Transverse colon (tissue), 4 donors: ENCODE measurements around the gene RUVBL1.

ENCODE experiments used
- EP300 ChIP-seq: sonication (generic); formaldehyde crosslinking; IDR thresholded peaks from one replicate; pipeline ENCODE4 v1.6.1; 2017; ENCODE audit warnings: antibody characterized with exemption, low read depth
- POLR2A ChIP-seq: fragments of 450-650 bp; IDR thresholded peaks from one replicate; pipeline ENCODE4 v1.6.1; 2016; ENCODE audit warnings: antibody characterized with exemption, mild to moderate bottlenecking, moderate library complexity
- POLR2AphosphoS5 ChIP-seq, 3 donors: sonication (generic); formaldehyde crosslinking; IDR thresholded peaks; one replicate each; pipeline ENCODE4 v1.6.1; 2016; ENCODE audit warnings: antibody characterized with exemption in 3 of 3
- TF ChIP-seq, protein P1 (sequence below), 5 experiments: fragments of 200-600 bp in 3 of 5; fragments of 450-650 bp in 2 of 5; sonication (generic) in 3 of 5; IDR thresholded peaks; 1 replicate in 2 of 5; 2 replicates in 3 of 5; pipeline ENCODE4 v1.5.1; 2016 to 2017; ENCODE audit warnings: antibody characterized with exemption in 5 of 5, inconsistent platforms in 3 of 5, mild to moderate bottlenecking in 2 of 5, moderate library complexity in 1 of 5

DNA sequence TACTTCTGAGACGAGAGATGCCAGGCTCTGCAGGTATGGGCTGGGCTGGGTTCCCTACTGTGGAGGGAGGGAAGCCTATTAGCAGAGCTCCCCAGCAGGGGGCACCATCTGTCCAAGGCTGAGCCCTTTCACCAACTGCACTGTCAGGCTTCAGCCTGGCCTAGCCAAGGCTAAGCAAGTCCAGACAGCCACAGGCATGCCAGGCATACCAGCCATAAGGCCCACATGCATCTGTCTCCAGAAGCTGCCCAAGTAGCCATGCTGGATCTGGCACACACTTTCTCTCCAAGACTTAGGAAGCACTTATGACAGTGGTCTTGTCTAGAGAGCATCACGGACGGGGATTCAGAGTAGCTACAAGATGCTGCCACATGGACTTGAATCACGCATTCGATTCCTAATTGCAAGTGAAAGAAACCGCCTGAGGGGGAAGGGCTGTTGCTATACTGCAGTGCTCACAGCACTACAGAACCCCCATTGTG lies 28.3 kb downstream of the RUVBL1 start:
- TF ChIP-seq EP300 (no peak), POLR2A (no peak), POLR2AphosphoS5 (IDR thresholded peaks at IDR 0.05) (no peak)
- TF ChIP-seq, protein P1, sequence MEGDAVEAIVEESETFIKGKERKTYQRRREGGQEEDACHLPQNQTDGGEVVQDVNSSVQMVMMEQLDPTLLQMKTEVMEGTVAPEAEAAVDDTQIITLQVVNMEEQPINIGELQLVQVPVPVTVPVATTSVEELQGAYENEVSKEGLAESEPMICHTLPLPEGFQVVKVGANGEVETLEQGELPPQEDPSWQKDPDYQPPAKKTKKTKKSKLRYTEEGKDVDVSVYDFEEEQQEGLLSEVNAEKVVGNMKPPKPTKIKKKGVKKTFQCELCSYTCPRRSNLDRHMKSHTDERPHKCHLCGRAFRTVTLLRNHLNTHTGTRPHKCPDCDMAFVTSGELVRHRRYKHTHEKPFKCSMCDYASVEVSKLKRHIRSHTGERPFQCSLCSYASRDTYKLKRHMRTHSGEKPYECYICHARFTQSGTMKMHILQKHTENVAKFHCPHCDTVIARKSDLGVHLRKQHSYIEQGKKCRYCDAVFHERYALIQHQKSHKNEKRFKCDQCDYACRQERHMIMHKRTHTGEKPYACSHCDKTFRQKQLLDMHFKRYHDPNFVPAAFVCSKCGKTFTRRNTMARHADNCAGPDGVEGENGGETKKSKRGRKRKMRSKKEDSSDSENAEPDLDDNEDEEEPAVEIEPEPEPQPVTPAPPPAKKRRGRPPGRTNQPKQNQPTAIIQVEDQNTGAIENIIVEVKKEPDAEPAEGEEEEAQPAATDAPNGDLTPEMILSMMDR (IDR thresholded peaks at IDR 0.05), result peak; percentile 73 to 85 (median 77)
